GM21528 (cell line): ENCODE measurements around the gene SPATA6.
"Not testable (repeated sequence)": the region's sequence is repeated elsewhere in the genome, so short reads cannot be mapped to it uniquely, and the experiment has no call there.

Experiments
- ATAC-seq: cut with Tn5 transposase; IDR thresholded peaks from one replicate; pipeline ENCODE4 v1.9.1; 2021; ENCODE audit warnings: mild to moderate bottlenecking, moderate library complexity; ENCODE audit not compliant: unreplicated experiment, low FRiP score

SPATA6 gene

DNA sequence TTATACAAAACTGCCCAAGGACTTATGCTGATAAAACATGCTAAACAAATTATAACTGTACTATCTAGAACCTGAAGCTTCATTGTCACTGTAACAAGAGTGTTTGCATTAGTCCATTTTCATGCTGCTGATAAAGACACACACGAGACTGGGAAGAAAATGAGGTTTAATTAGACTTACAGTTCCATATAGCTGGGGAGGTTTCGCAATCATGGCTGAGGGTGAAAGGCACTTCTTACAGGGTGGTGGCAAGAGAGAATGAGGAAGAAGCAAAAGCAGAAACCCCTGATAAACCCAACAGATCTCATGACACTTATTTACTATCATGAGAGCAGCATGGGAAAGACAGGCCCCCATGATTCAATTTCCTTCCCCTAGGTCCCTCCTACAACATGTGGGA is 100.4 kb downstream of the SPATA6 start:
- ATAC-seq, result no peak

DNA sequence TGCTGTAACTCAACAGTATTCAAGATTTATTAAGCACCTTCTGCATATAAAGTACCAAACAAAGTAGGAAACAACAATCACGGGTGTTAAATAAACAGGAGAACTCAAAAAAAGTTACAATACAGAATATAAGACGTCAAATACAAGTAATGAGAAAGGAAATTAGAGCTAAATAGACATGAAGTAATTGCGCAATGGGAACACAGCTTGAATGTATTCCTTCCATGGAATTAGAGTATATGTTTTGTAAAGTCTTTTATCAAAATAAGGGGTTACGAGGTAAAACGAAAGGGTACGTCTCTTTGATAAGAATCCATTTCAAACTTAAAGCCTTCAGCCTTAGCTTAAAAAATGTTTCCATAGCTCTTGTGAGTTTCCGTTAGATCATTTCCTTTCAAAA is 109.1 kb downstream of the SPATA6 start:
- ATAC-seq, result no peak

DNA sequence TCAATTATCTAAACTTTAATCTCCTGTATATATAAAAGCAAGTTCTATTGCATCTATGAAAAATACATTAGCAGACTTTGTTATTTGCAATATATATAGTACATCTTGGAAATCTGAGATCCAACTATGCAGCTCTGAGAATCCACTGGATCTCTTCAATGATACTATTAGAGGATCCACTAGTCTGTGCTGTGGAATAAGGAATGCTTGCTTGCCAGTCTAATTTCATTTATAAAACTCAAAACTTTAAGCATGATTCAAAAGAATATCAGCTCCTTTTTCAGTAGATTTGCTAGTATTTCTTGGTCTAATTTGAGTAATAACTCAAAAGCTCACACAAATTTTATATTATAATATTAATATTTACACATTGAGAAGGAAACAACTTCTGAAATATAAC is 115.1 kb downstream of the SPATA6 start:
- no peak for ATAC-seq

DNA sequence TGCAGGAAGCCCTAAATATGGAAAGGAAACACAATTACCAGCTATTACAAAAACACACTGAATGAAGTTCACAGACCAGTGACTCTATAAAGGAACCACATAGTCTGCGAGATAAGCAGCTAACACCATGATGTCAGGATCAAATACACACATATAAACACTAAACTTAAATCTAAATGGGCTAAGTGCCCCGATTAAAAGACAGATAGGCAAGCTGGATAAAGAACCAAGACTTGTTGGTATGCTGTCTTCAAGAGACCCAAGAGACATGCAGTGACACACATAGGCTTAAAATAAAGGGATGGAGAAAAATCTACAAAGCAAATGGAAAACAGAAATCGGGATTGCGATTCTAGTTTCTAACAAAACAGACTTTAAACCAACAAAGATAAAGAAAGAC is 127.6 kb downstream of the SPATA6 start:
- no peak for ATAC-seq

DNA sequence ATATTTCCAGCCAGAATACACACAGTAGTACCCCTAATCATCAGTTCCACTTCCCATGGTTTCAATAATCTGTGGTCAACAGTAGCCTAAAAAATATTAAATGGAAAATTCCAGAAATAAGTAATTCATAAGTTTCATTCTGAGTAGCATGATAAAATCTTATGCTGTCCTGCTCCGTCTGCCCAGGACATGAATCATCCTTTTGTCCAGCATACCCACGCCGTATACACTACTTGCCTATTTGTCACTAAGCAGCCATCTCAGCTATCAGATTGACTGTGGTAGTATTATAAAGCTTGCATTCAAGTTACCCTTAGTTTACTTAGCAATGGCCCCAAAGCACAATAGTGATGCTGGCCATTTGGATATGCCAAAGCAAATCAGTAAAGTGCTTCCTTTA is 130.8 kb downstream of the SPATA6 start:
- ATAC-seq, result no peak

DNA sequence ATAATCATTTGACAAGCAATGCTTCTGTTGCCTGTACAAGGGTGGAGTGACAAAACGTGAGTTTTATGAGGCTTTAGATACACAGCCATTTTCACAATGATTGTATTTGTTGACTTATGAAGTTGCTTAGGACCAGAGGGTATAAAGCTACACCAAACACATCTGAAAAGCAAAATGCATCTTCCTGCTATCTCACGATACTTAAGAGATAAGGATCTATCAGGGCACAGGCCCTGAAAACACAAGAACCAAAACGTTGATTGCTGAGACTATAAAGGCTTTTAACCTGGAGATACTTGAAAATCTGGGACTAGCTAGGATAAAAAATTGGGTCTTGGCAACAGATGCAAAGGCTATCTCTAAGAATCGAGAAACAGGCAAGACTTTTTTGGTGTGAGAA is 133.7 kb downstream of the SPATA6 start:
- no peak for ATAC-seq

DNA sequence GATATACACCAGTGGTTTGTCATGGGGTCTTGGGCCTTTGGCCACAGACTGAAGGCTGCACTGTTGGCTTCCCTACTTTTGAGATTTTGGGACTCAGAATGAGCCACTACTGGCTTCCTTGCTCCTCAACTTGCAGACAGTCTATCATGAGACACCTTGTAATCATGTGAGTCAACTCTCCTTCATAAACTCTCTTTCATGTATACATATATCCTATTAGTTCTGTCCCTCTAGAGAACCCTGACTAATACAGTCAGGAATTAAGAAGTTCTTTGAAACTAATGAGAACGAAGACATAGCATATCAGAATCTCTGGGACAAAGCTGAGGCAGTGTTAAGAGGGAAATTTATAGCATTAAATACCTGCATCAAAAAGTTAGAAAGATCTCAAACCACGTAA is 138.7 kb downstream of the SPATA6 start:
- ATAC-seq, result no peak

DNA sequence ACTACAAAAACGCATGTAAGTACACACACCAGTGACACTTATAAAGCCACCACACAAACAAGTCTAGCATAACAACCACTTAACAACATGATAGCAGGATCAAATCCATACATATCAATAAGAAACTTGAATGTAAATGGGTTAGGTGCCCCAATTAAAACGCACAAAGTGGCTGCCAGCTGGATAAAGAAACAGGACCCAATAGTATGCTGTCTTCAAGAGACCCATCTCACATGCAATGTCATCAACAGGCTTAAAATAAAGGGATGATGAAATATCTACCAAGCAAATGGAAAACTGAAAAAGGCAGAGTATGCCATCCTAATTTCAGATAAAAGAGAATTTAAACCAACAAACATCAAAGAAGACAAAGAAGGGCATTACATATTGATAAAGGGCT is 139.9 kb downstream of the SPATA6 start:
- ATAC-seq, result no peak

DNA sequence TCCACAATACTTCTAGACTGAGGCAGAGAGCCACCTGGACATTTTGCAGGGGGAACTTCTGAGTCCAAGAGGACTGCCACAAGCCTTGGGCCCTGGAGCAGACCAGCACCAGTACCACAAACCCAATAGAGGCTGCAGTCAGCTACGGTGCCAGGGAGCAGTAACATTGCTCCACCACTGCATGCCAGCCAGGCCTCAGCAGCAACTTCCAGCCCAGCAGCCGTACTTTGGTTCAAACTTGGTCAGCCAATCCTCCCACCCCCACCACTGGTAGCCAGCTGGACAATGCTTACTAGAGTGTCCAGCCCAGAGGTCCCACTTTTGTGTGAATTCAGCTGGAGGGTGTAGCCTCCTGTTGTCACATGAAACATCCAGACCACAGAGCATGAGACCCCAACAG is 142.1 kb downstream of the SPATA6 start:
- ATAC-seq, result no peak

DNA sequence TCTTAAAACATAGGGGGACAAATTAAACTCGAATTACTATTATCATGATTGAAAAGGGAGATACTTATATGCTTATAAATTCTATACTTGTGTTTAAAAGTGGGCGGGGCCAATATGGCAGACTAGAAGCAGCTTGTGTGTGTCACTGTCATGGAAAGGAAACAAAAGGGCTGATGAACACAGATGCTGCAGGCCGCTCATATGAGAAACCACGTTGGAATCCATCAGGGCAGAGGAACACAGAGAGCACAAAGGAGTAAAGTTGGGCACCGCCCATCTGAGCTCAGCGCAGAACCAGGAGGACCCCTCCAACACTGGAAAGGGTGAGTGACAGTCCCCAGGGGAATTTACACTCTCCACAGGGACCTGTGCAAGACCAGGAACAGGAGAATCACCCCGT is 142.5 kb downstream of the SPATA6 start:
- no peak for ATAC-seq

DNA sequence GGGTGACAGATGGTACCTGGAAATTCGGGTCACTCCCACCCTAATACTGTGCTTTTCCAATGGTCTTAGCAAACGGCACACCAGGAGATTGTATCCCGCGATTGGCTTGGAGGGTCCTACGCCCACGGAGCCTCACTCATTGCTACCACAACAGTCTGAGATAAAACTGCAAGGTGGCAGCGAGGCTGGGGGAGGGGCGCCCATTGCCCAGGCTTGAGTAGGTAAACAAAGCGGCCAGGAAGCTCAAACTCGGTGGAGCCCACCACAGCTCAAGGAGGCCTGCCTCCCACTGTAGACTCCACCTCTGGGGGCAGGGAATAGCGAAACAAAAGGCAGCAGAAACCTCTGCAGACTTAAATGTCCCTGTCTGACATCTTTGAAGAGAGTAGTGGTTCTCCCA is 160.2 kb downstream of the SPATA6 start:
- not testable (repeated sequence) for ATAC-seq

DNA sequence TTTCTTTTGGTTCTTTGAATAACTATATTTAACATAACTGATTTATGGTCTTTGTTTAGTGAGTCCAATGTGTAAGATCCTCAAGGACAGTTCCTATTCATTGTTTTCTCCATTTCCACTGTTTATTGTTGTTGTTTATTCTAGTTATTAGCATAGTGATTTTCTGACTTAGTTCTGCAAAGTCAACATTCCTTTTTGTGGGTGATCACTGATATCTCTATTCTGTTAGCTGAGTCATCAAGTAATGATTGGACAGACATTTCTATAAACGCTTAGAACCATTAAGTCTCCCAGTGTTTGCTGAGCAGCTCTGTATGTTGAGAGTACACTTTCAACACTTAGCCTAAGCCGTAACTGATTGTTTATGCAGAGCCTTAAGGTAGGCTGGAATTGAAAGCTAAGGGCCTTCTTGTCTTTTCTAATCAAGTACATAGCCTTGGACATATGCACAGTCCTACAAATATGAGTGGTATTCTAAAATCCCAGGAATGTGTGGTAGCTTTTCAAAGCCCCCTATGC is 162.4 kb downstream of the SPATA6 start:
- no peak for ATAC-seq

DNA sequence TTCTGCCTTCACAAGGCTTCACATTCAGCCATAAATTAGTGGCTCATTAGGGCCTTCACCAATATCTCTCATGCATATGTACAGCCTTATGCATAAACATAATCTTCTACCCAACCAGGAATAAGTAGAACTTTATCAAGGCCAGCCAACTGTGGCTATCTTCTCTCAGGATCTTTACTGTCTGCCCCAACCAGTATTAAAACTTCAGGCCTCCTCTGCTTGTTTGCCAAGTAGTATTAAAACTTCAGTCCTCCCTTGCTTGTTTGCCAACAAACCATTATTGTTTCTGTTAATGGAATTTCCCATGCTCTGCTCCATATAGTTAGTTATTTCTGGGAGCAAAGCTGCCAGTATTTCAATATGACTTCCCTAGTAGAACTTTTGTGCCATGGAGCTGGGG is 169.4 kb downstream of the SPATA6 start:
- no peak for ATAC-seq

DNA sequence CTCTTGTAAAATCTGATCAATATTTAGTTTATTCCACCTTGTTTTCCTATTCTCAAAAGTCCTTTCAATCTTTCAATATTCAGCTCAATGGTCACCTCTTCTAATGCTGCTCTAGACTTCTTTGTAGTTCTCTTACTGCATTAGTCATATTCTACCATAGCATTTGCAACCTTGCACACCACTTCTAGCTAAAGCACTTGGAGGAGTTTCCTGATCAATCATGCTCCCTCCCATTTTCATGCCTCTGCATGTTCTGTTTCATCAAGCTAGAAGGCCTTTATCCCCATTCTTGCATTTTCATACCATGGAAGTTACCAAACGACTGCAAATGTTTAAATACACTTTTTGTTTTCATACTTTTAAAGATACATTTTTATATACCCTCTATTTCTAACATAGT is 177.3 kb downstream of the SPATA6 start:
- ATAC-seq, result no peak

DNA sequence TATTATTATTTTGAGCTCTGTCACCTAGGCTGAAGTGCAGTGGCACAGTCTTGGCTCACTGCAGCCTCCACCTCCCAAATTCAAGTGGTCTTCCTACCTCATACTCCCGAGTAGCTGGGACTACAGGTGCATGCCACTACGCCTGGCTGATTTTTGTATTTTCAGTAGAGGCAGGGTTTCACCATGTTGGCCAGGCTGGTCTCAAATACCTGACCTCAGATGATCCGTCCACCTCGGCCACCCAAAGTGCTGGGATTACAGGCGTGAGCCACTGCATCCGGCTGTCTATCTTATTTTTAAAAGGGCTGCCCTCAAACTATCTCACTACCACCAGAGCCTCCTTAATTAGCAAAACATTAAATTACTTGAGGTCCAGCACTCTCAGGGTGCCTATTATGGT is 177.9 kb downstream of the SPATA6 start:
- ATAC-seq, result not testable (repeated sequence)

DNA sequence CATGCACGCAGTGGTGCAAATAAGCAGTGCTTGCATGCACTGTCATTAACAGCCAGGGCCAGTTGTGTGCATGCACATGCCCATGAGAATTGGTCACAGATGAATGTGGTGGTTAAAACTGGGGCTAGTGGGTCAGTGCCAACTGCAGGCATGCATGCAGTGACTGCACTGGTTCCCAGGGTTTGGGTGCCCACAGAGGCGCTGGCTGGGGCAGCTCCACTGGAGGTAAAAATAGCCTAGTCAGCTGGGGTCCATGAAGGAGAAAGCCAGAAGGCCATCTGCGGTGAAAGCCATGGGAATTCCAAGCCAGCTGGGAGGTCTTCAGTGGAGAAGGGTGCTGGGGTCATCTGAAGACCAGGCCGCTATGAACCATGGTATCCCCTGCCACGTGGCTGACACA is 179.3 kb downstream of the SPATA6 start:
- ATAC-seq, result no peak

DNA sequence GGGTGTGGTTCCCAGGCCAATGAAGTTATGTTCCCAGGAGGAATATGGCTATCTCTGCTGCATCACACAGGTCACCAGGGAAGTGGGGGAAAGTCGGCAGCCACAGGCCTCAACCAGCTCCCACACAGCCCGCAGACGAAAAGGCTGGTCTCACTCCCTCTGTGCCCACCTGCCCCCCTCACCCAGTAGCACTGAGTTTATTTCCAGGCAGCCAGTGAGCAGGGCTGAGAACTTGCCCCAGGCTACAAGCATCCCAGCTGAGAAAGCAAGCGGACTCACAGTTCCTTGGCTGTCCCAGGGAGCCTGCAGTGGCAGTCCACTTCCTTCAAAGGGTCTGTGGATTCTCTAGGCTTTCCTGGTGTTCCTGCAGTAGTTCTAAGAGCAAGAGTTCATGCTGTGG is 180.6 kb downstream of the SPATA6 start:
- ATAC-seq, result no peak

DNA sequence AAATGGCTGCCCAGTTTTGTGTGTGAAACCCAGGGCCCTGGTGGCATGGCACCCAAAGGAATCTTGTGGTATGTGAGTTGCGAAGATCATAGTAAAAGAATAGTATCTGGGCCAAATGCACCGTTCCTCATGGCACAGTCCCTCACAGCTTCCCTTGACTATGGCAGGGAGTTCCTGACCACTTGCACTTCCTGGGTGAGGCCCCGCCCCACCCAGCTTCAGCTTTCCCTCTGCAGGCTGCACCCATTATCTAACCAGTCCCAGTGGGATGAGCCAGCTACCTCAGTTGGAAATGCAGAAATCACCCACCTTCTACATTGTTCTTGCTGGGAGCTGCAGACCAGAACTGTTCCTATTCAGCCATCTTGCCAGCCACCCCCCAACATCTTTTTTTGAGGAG is 186.5 kb downstream of the SPATA6 start:
- no peak for ATAC-seq

DNA sequence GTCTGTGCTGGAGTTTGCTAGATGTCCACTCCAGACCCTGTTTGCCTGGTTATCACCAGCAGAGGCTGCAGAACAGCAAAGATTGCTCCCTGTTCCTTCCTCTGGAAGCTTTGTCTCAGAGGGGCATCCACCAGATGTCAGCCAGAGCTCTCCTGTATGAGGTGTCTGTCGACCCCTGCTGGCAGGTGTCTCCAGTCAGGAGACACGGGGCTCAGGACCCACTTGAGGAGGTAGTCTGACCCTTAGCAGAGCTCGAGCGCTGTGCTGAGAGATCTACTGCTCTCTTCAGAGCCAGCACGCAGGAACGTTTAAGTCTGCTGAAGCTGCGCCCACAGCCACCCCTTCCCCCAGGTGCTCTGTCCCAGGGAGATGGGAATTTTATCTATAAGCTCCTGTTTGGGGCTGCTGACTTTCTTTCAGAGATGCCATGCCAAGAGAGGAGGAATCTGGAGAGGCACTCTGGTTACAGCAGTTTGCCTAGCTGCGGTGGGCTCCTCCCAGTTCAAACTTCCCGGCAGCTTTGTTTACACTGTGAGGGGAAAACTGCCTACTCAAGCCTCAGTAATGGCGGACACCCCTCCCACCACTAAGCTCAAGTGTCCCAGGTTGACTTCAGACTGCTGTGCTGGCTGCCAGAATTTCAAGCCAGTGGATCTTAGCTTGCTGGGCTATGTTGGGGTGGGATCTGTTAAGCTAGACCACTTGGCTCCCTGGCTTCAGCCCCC is 187.1 kb downstream of the SPATA6 start:
- ATAC-seq, result not testable (repeated sequence)

DNA sequence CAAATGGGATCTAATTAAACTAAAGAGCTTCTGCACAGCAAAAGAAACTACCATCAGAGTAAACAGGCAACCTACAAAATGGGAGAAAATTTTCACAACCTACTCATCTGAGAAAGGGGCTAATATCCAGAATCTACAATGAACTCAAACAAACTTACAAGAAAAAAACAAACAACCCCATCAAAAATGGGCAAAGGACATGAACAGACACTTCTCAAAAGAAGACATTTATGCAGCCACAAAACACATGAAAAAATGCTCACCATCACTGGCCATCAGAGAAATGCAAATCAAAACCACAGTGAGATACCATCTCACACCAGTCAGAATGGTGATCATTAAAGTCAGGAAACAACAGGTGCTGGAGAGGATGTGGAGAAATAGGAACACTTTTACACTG is 189.7 kb downstream of the SPATA6 start:
- not testable (repeated sequence) for ATAC-seq

DNA sequence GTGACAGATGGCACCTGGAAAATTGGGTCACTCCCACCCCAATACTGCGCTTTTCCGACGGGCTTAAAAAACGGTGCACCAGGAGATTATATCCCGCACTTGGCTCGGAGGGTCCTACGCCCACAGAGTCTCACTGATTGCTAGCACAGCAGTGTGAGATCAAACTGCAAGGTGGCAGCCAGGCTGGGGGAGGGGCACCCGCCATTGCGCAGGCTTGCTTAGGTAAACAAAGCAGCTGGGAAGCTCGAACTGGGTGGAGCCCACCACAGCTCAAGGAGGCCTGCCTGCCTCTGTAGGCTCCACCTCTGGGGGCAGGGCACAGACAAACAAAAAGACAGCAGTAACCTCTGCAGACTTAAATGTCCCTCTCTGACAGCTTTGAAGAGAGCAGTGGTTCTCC is 194.6 kb downstream of the SPATA6 start:
- not testable (repeated sequence) for ATAC-seq

DNA sequence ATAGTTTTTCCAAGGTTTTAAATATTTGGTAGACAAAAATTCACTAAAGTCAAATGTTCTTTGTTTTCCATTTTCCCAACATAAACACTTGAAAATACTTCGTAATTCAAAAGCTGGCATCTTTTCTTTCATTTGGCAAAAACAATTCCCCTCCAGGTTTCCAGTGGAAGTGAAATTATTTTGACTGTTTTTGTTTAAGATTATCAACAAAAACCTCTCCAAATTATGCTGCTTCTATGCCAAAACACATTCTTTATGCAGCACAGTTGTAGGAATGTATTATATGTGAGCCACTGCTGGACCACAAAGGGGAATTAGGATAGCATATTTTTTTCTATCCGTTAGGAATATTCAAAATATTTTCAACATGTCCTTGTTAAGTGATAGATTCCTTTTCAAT is 205.4 kb downstream of the SPATA6 start:
- ATAC-seq, result no peak

DNA sequence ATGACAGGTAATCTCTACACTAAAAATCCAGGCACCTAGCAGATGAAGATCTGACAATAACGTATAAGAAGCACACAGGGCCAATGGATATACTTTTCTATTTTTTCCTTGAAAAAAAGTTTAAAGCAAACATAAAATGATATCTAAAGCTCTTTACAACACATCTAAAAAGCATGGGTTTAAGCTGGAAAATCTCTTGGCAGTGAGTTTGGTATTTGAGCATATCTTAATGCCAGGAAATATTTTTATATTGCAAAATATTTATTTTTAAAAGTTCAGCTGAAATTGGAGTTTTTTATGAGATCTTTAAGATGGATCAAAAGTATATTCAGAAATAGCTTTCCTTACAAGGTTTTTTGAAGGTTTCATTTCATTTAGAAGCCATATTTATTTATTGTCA is 209.0 kb downstream of the SPATA6 start:
- ATAC-seq, result no peak
